ENCODE measurements around the gene PIKFYVE. TPM values are rescaled to one million over a fixed set of nuclear protein-coding genes. Genes with fewer than 3 reads are reported as not detected.
A peak's percentile ranks its signal among the peaks of the same experiment; 100 is the strongest.

The PIKFYVE gene
- total and polyA plus RNA-seq, 5 donors from 2014 or later: 5.2 to 43.5 (median 6.4) TPM

- Mint-ChIP-seq H3K27ac (no peak overlapping the region), H3K27me3 (no peaks in the 10 kb centered on the region), H3K9me3 (peaks cover 0 to 3% (median 0%) of the 10 kb centered on the region in 7 donors), H3K4me3 (no peak overlapping the region), H3K4me1 (peaks cover 0 to 12% (median 5%) of the 10 kb centered on the region in 4 donors), H3K36me3 (peaks cover 53% of the 10 kb centered on the region)
- ATAC-seq (ENCODE audit: low read depth in 2 of 2): no peak
- no peak for DNase-seq
- no peaks in the 10 kb centered on the region for H3K9me3 ChIP-seq (ENCODE audit: control insufficient read depth in 2 of 2, low read length in 2 of 2)
- no peak overlapping the region for H3K4me3 ChIP-seq (ENCODE audit: low read depth, low read length)
- no peak overlapping the region for H3K27ac ChIP-seq (ENCODE audit: insufficient read depth, low read length, poor library complexity, severe bottlenecking)
- H3K4me1 ChIP-seq (ENCODE audit: control insufficient read depth, insufficient read depth, low read length, poor library complexity, severe bottlenecking): no peaks in the 10 kb centered on the region
- peaks cover 72% of the 10 kb centered on the region for H3K36me3 ChIP-seq (ENCODE audit: control insufficient read depth, insufficient read depth, low read length)
- no peaks in the 10 kb centered on the region for H3K27me3 ChIP-seq (ENCODE audit: control insufficient read depth, insufficient read depth, low read length)
Observed at GRCh38 chr2:208304695-208305094, 38.6 kb downstream of the PIKFYVE start.

DNA sequence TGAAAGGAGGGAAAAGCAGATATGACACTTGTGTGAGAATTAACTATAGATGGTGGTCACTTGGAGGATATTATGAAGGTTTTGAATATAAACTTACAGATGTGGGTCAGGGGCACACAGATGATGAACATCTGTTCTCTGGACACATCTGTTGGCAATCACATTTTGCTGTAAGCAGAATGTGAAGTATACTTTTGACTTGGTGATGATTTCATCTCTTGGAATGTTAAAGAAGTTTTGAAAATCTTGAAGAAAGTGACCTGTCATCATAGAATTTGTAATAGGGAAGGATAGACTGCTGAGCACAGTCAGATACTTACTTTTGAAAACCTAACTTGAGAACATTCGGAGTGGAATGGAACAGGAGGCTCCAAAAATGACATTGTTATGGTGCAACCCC, 40.2 kb downstream of the PIKFYVE start:
- Histone ChIP-seq H3K4me3 (ENCODE audit: low read depth, low read length) (no peak overlapping the region), H3K27ac (ENCODE audit: insufficient read depth, low read length, poor library complexity, severe bottlenecking) (no peak overlapping the region), H3K27me3 (ENCODE audit: control insufficient read depth, insufficient read depth, low read length) (no peaks in the 10 kb centered on the region), H3K9me3 (ENCODE audit: control insufficient read depth in 2 of 2, low read length in 2 of 2) (no peaks in the 10 kb centered on the region), H3K4me1 (ENCODE audit: control insufficient read depth, insufficient read depth, low read length, poor library complexity, severe bottlenecking) (no peaks in the 10 kb centered on the region), H3K36me3 (ENCODE audit: control insufficient read depth, insufficient read depth, low read length) (peaks cover 56% of the 10 kb centered on the region)
- peaks cover 0 to 2% (median 0%) of the 10 kb centered on the region in 7 donors for H3K9me3 Mint-ChIP-seq
- no peaks in the 10 kb centered on the region for H3K27me3 Mint-ChIP-seq
- no peak overlapping the region for H3K27ac Mint-ChIP-seq
- H3K36me3 Mint-ChIP-seq: peaks cover 46% of the 10 kb centered on the region
- DNase-seq (no peak), ATAC-seq (ENCODE audit: low read depth in 2 of 2) (no peak)
- H3K4me3 Mint-ChIP-seq: no peak overlapping the region
- H3K4me1 Mint-ChIP-seq: peaks cover 9 to 22% (median 13%) of the 10 kb centered on the region in 4 donors

DNA sequence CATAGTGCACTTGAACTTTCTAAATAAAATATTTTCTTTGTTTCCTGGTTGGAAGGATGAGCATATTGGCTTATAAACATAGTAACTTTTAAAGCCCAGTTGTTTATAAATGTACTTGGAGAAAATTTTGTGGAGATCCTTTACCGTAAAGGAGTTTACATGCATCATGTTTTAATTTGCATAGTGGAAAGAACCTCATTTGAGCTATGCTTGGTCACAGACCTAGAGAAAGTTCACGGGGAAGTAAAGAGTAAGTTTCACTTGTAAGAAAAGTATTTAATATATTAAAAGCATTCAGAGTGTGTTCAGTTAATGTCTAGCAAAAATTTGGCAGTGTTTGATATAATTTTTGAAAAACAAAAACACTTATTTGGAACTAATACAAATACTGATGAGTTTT, 45.3 kb downstream of the PIKFYVE start:
- H3K36me3 Mint-ChIP-seq: peaks cover 32% of the 10 kb centered on the region
- H3K9me3 Mint-ChIP-seq: peaks cover 0 to 1% (median 0%) of the 10 kb centered on the region in 7 donors
- no peak overlapping the region for H3K4me3 ChIP-seq (ENCODE audit: low read depth, low read length)
- H3K36me3 ChIP-seq (ENCODE audit: control insufficient read depth, insufficient read depth, low read length): peaks cover 29% of the 10 kb centered on the region
- no peak for DNase-seq
- no peak for ATAC-seq (ENCODE audit: low read depth in 2 of 2)
- no peaks in the 10 kb centered on the region for H3K27me3 Mint-ChIP-seq
- peaks cover 17 to 26% (median 20%) of the 10 kb centered on the region in 4 donors for H3K4me1 Mint-ChIP-seq
- H3K27me3 ChIP-seq (ENCODE audit: control insufficient read depth, insufficient read depth, low read length): no peaks in the 10 kb centered on the region
- H3K27ac Mint-ChIP-seq: peak overlapping the region in 2 of 3 donors; percentile 31 to 44
- H3K9me3 ChIP-seq (ENCODE audit: control insufficient read depth in 2 of 2, low read length in 2 of 2): no peaks in the 10 kb centered on the region
- peaks cover 3% of the 10 kb centered on the region for H3K4me1 ChIP-seq (ENCODE audit: control insufficient read depth, insufficient read depth, low read length, poor library complexity, severe bottlenecking)
- no peak overlapping the region for H3K27ac ChIP-seq (ENCODE audit: insufficient read depth, low read length, poor library complexity, severe bottlenecking)
- no peak overlapping the region for H3K4me3 Mint-ChIP-seq

DNA sequence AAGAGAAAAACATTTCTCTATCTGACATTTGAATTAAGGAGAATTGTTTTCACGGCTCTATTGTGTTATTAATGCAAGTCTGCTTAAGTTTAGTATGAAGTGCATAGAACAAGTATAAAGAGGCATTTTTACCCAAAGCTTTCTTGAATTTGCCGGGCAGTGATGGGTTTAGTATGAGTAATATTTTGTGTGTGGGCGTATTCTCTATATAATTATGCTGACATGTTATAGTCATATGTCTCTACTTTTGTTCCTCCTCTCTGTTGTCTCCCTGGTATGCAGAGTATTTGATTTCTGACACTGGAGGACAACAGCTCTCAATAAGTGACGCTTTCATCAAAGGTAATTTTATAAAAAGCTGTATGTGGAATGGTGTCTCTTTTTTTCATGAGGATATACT, 45.9 kb downstream of the PIKFYVE start:
- Histone ChIP-seq H3K9me3 (ENCODE audit: control insufficient read depth in 2 of 2, low read length in 2 of 2) (no peaks in the 10 kb centered on the region), H3K36me3 (ENCODE audit: control insufficient read depth, insufficient read depth, low read length) (peaks cover 27% of the 10 kb centered on the region), H3K4me3 (ENCODE audit: low read depth, low read length) (no peak overlapping the region), H3K4me1 (ENCODE audit: control insufficient read depth, insufficient read depth, low read length, poor library complexity, severe bottlenecking) (peaks cover 3% of the 10 kb centered on the region), H3K27me3 (ENCODE audit: control insufficient read depth, insufficient read depth, low read length) (no peaks in the 10 kb centered on the region), H3K27ac (ENCODE audit: insufficient read depth, low read length, poor library complexity, severe bottlenecking) (no peak overlapping the region)
- peaks cover 33% of the 10 kb centered on the region for H3K36me3 Mint-ChIP-seq
- H3K27me3 Mint-ChIP-seq: no peaks in the 10 kb centered on the region
- peaks cover 0 to 1% (median 0%) of the 10 kb centered on the region in 7 donors for H3K9me3 Mint-ChIP-seq
- peak overlapping the region in 2 of 3 donors; percentile 6 to 38 for H3K27ac Mint-ChIP-seq
- no peak overlapping the region for H3K4me3 Mint-ChIP-seq
- DNase-seq (no peak), ATAC-seq (ENCODE audit: low read depth in 2 of 2) (peak in 1 of 2 donors; percentile 28)
- peaks cover 17 to 25% (median 20%) of the 10 kb centered on the region in 4 donors for H3K4me1 Mint-ChIP-seq

DNA sequence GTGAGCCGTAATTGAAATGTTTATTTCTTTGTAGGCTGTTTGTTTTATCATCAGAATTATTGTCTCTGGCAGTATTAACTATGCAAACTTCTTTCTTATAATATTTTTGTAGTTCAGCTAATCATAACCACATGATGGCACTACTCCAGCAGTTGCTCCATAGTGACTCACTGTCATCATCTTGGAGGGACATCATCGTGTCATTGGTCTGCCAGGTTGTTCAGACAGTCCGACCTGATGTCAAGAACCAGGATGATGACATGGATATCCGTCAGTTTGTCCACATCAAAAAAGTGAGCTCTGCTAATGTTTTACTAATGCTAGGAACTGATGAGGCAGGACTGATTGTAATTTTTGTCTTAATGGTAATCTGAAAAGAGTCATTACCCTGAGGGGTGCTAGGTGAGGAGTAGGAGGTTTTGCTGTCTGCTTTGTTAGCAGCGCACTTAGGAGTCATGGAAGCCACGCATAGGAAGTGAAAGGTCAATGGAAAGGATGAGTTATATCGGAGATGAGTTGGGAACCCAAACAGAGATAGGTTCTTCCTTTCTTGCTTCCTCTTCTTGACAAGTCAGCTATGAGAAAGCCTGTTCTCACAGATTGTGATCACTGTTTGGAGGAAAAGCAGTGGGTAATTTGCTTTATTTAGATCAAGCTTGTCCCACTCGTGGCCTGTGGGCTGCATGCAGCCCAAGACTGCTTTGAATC, 49.2 kb downstream of the PIKFYVE start:
- H3K4me1 Mint-ChIP-seq: peaks cover 15 to 23% (median 18%) of the 10 kb centered on the region in 4 donors
- H3K4me3 ChIP-seq (ENCODE audit: low read depth, low read length): no peak overlapping the region

GRCh38 chr2:208318127-208318526, 52.1 kb downstream of the PIKFYVE start:
- H3K9me3 ChIP-seq (ENCODE audit: control insufficient read depth in 2 of 2, low read length in 2 of 2): no peaks in the 10 kb centered on the region
- peaks cover 65% of the 10 kb centered on the region for H3K36me3 ChIP-seq (ENCODE audit: control insufficient read depth, insufficient read depth, low read length)
- Mint-ChIP-seq H3K4me3 (no peak overlapping the region), H3K36me3 (peaks cover 40% of the 10 kb centered on the region), H3K4me1 (peaks cover 0 to 8% (median 6%) of the 10 kb centered on the region in 4 donors), H3K9me3 (peaks cover 0 to 1% (median 0%) of the 10 kb centered on the region in 7 donors), H3K27me3 (no peaks in the 10 kb centered on the region), H3K27ac (peak overlapping the region in 2 of 3 donors; percentile 50 to 66)
- H3K4me1 ChIP-seq (ENCODE audit: control insufficient read depth, insufficient read depth, low read length, poor library complexity, severe bottlenecking): no peaks in the 10 kb centered on the region
- H3K27ac ChIP-seq (ENCODE audit: insufficient read depth, low read length, poor library complexity, severe bottlenecking): no peak overlapping the region
- H3K27me3 ChIP-seq (ENCODE audit: control insufficient read depth, insufficient read depth, low read length): no peaks in the 10 kb centered on the region
- DNase-seq (no peak), ATAC-seq (ENCODE audit: low read depth in 2 of 2) (no peak)
- H3K4me3 ChIP-seq (ENCODE audit: low read depth, low read length): no peak overlapping the region

More for the DNA sequence above, 49.2 kb downstream of the PIKFYVE start:
- Mint-ChIP-seq H3K36me3 (peaks cover 48% of the 10 kb centered on the region), H3K9me3 (peaks cover 0 to 1% (median 0%) of the 10 kb centered on the region in 7 donors), H3K4me3 (no peak overlapping the region), H3K27me3 (no peaks in the 10 kb centered on the region), H3K27ac (peak overlapping the region in 1 of 3 donors; percentile 20)
- ATAC-seq (ENCODE audit: low read depth in 2 of 2): peak in 1 of 2 donors; percentile 34
- Histone ChIP-seq H3K4me1 (ENCODE audit: control insufficient read depth, insufficient read depth, low read length, poor library complexity, severe bottlenecking) (peaks cover 3% of the 10 kb centered on the region), H3K36me3 (ENCODE audit: control insufficient read depth, insufficient read depth, low read length) (peaks cover 47% of the 10 kb centered on the region), H3K27ac (ENCODE audit: insufficient read depth, low read length, poor library complexity, severe bottlenecking) (no peak overlapping the region), H3K9me3 (ENCODE audit: control insufficient read depth in 2 of 2, low read length in 2 of 2) (no peaks in the 10 kb centered on the region), H3K27me3 (ENCODE audit: control insufficient read depth, insufficient read depth, low read length) (no peaks in the 10 kb centered on the region)
- no peak for DNase-seq

- peaks cover 0 to 8% (median 6%) of the 10 kb centered on the region in 4 donors for H3K4me1 Mint-ChIP-seq
- Histone ChIP-seq H3K9me3 (ENCODE audit: control insufficient read depth in 2 of 2, low read length in 2 of 2) (no peaks in the 10 kb centered on the region), H3K27ac (ENCODE audit: insufficient read depth, low read length, poor library complexity, severe bottlenecking) (no peak overlapping the region), H3K36me3 (ENCODE audit: control insufficient read depth, insufficient read depth, low read length) (peaks cover 65% of the 10 kb centered on the region), H3K4me3 (ENCODE audit: low read depth, low read length) (no peak overlapping the region), H3K27me3 (ENCODE audit: control insufficient read depth, insufficient read depth, low read length) (no peaks in the 10 kb centered on the region), H3K4me1 (ENCODE audit: control insufficient read depth, insufficient read depth, low read length, poor library complexity, severe bottlenecking) (no peaks in the 10 kb centered on the region)
- H3K36me3 Mint-ChIP-seq: peaks cover 51% of the 10 kb centered on the region
- DNase-seq (no peak), ATAC-seq (ENCODE audit: low read depth in 2 of 2) (no peak)
- no peak overlapping the region for H3K4me3 Mint-ChIP-seq
- H3K9me3 Mint-ChIP-seq: peaks cover 0 to 1% (median 0%) of the 10 kb centered on the region in 7 donors
- H3K27ac Mint-ChIP-seq: peak overlapping the region in 1 of 3 donors; percentile 11
- no peaks in the 10 kb centered on the region for H3K27me3 Mint-ChIP-seq
Observed at GRCh38 chr2:208319391-208319790, 53.3 kb downstream of the PIKFYVE start.

GRCh38 chr2:208320686-208321085, 54.6 kb downstream of the PIKFYVE start:
- DNase-seq: no peak
- Mint-ChIP-seq H3K36me3 (peaks cover 47% of the 10 kb centered on the region), H3K27me3 (no peaks in the 10 kb centered on the region), H3K4me1 (peaks cover 0 to 8% (median 3%) of the 10 kb centered on the region in 4 donors), H3K4me3 (no peak overlapping the region), H3K9me3 (no peaks in the 10 kb centered on the region), H3K27ac (peak overlapping the region in 1 of 3 donors; percentile 25)
- ATAC-seq (ENCODE audit: low read depth in 2 of 2): no peak
- no peaks in the 10 kb centered on the region for H3K27me3 ChIP-seq (ENCODE audit: control insufficient read depth, insufficient read depth, low read length)
- H3K9me3 ChIP-seq (ENCODE audit: control insufficient read depth in 2 of 2, low read length in 2 of 2): no peaks in the 10 kb centered on the region
- H3K4me1 ChIP-seq (ENCODE audit: control insufficient read depth, insufficient read depth, low read length, poor library complexity, severe bottlenecking): no peaks in the 10 kb centered on the region
- H3K4me3 ChIP-seq (ENCODE audit: low read depth, low read length): no peak overlapping the region
- H3K36me3 ChIP-seq (ENCODE audit: control insufficient read depth, insufficient read depth, low read length): peaks cover 65% of the 10 kb centered on the region
- H3K27ac ChIP-seq (ENCODE audit: insufficient read depth, low read length, poor library complexity, severe bottlenecking): no peak overlapping the region

Measured in CD4-positive, CD25-positive, alpha-beta regulatory T cell (primary cell).